Activated T-helper 17 cell treated with anti-CD3 and anti-CD28 coated beads, Interleukin-2, amount 50 U/mL, for 72 hours (primary cell): ENCODE data around the gene RNF213. TPM values are rescaled to one million over a fixed set of nuclear protein-coding genes. Genes with fewer than 3 reads are reported as not detected.

Experiments used
- ATAC-seq: fragments of 150-1000 bp; cut with Tn5 transposase; replicated peaks from 2 replicates; pipeline ENCODE4 v1.10.0; 2021; ENCODE audit warnings: mild to moderate bottlenecking, moderate library complexity
- H3K27ac Mint-ChIP-seq: one replicate; pipeline ENCODE4 v1.8.0; 2022; ENCODE audit warnings: mixed read lengths
- H3K27me3 Mint-ChIP-seq: one replicate; pipeline ENCODE4 v1.8.0; 2022; ENCODE audit warnings: mixed read lengths
- H3K36me3 Mint-ChIP-seq: one replicate; pipeline ENCODE4 v1.8.0; 2022; ENCODE audit warnings: low read depth, mild to moderate bottlenecking, mixed read lengths
- H3K4me1 Mint-ChIP-seq: one replicate; pipeline ENCODE4 v1.8.0; 2022; ENCODE audit warnings: mixed read lengths
- H3K4me3 Mint-ChIP-seq: one replicate; pipeline ENCODE4 v1.8.0; 2022; ENCODE audit warnings: mild to moderate bottlenecking, mixed read lengths
- H3K9me3 Mint-ChIP-seq: one replicate; pipeline ENCODE4 v1.8.0; 2022; ENCODE audit warnings: mixed read lengths
- total RNA-seq, 2 donors: library from RNA; stranded (reverse); gene quantifications; one replicate each; pipeline ENCODE4 v1.2.3, GENCODE V29; 2022

Gene RNF213
- total RNA-seq, 2 donors from 2014 or later, result 1,022 to 1,405 TPM

- Mint-ChIP-seq H3K27me3 (no peaks in the 10 kb centered on the region), H3K36me3 (peaks cover 100% of the 10 kb centered on the region), H3K27ac (peak overlapping the region; percentile 65), H3K9me3 (no peaks in the 10 kb centered on the region), H3K4me1 (peaks cover 19% of the 10 kb centered on the region), H3K4me3 (no peak overlapping the region)
- ATAC-seq, result no peak
These were observed 91.7 kb downstream of the RNF213 start for GRCh38 chr17:80352216-80352895.

GRCh38 chr17:80352991-80353665, 92.5 kb downstream of the RNF213 start:
- no peak overlapping the region for H3K4me3 Mint-ChIP-seq
- H3K27me3 Mint-ChIP-seq, result no peaks in the 10 kb centered on the region
- no peak for ATAC-seq
- peaks cover 16% of the 10 kb centered on the region for H3K4me1 Mint-ChIP-seq
- no peaks in the 10 kb centered on the region for H3K9me3 Mint-ChIP-seq
- peaks cover 100% of the 10 kb centered on the region for H3K36me3 Mint-ChIP-seq
- H3K27ac Mint-ChIP-seq, result peak overlapping the region; percentile 46

- Mint-ChIP-seq H3K36me3 (peaks cover 100% of the 10 kb centered on the region), H3K27ac (peak overlapping the region; percentile 46), H3K4me3 (no peak overlapping the region), H3K27me3 (no peaks in the 10 kb centered on the region), H3K9me3 (no peaks in the 10 kb centered on the region), H3K4me1 (peaks cover 10% of the 10 kb centered on the region)
- no peak for ATAC-seq
These were observed 93.1 kb downstream of the RNF213 start for GRCh38 chr17:80353718-80354275.

- H3K36me3 Mint-ChIP-seq, result peaks cover 100% of the 10 kb centered on the region
- H3K27ac Mint-ChIP-seq, result peak overlapping the region; percentile 46
- ATAC-seq, result no peak
- H3K4me1 Mint-ChIP-seq, result peaks cover 8% of the 10 kb centered on the region
- H3K4me3 Mint-ChIP-seq, result no peak overlapping the region
- no peaks in the 10 kb centered on the region for H3K27me3 Mint-ChIP-seq
- no peaks in the 10 kb centered on the region for H3K9me3 Mint-ChIP-seq
These were observed 93.7 kb downstream of the RNF213 start for GRCh38 chr17:80354336-80354735.

GRCh38 chr17:80356231-80356856, 95.7 kb downstream of the RNF213 start:
- Mint-ChIP-seq H3K27ac (no peak overlapping the region), H3K36me3 (peaks cover 100% of the 10 kb centered on the region), H3K9me3 (no peaks in the 10 kb centered on the region), H3K27me3 (no peaks in the 10 kb centered on the region), H3K4me3 (no peak overlapping the region), H3K4me1 (peaks cover 5% of the 10 kb centered on the region)
- ATAC-seq, result no peak

GRCh38 chr17:80358131-80358530, 97.5 kb downstream of the RNF213 start:
- peaks cover 100% of the 10 kb centered on the region for H3K36me3 Mint-ChIP-seq
- ATAC-seq, result no peak
- H3K4me3 Mint-ChIP-seq, result no peak overlapping the region
- H3K27me3 Mint-ChIP-seq, result no peaks in the 10 kb centered on the region
- no peaks in the 10 kb centered on the region for H3K9me3 Mint-ChIP-seq
- peaks cover 5% of the 10 kb centered on the region for H3K4me1 Mint-ChIP-seq
- peak overlapping the region; percentile 33 for H3K27ac Mint-ChIP-seq

- H3K4me3 Mint-ChIP-seq, result no peak overlapping the region
- ATAC-seq, result no peak
- no peak overlapping the region for H3K27ac Mint-ChIP-seq
- H3K4me1 Mint-ChIP-seq, result peaks cover 5% of the 10 kb centered on the region
- peaks cover 100% of the 10 kb centered on the region for H3K36me3 Mint-ChIP-seq
- no peaks in the 10 kb centered on the region for H3K27me3 Mint-ChIP-seq
- no peaks in the 10 kb centered on the region for H3K9me3 Mint-ChIP-seq
These were observed 98.2 kb downstream of the RNF213 start for GRCh38 chr17:80358861-80359260.

GRCh38 chr17:80359422-80360110, 98.9 kb downstream of the RNF213 start:
- Mint-ChIP-seq H3K36me3 (peaks cover 100% of the 10 kb centered on the region), H3K27me3 (no peaks in the 10 kb centered on the region), H3K4me3 (no peak overlapping the region), H3K4me1 (peaks cover 5% of the 10 kb centered on the region), H3K27ac (peak overlapping the region; percentile 65), H3K9me3 (no peaks in the 10 kb centered on the region)
- no peak for ATAC-seq

GRCh38 chr17:80360396-80360795, 99.7 kb downstream of the RNF213 start:
- peak overlapping the region; percentile 63 for H3K27ac Mint-ChIP-seq
- H3K4me1 Mint-ChIP-seq, result peaks cover 5% of the 10 kb centered on the region

GRCh38 chr17:80361495-80362220, 101.0 kb downstream of the RNF213 start:
- no peaks in the 10 kb centered on the region for H3K27me3 Mint-ChIP-seq
- H3K9me3 Mint-ChIP-seq, result no peaks in the 10 kb centered on the region
- no peak overlapping the region for H3K4me3 Mint-ChIP-seq
- ATAC-seq, result peak; percentile 5
- peaks cover 100% of the 10 kb centered on the region for H3K36me3 Mint-ChIP-seq
- H3K27ac Mint-ChIP-seq, result peak overlapping the region; percentile 63
- peaks cover 5% of the 10 kb centered on the region for H3K4me1 Mint-ChIP-seq

More at GRCh38 chr17:80360396-80360795, 99.7 kb downstream of the RNF213 start:
- Mint-ChIP-seq H3K27me3 (no peaks in the 10 kb centered on the region), H3K36me3 (peaks cover 100% of the 10 kb centered on the region), H3K4me3 (no peak overlapping the region), H3K9me3 (no peaks in the 10 kb centered on the region)
- no peak for ATAC-seq

- H3K9me3 Mint-ChIP-seq, result no peaks in the 10 kb centered on the region
- no peak overlapping the region for H3K27ac Mint-ChIP-seq
- ATAC-seq, result no peak
- H3K27me3 Mint-ChIP-seq, result no peaks in the 10 kb centered on the region
- H3K4me1 Mint-ChIP-seq, result no peaks in the 10 kb centered on the region
- no peak overlapping the region for H3K4me3 Mint-ChIP-seq
- peaks cover 100% of the 10 kb centered on the region for H3K36me3 Mint-ChIP-seq
These were observed 101.9 kb downstream of the RNF213 start for GRCh38 chr17:80362428-80363119.

GRCh38 chr17:80363120-80363515, 102.5 kb downstream of the RNF213 start:
- no peaks in the 10 kb centered on the region for H3K27me3 Mint-ChIP-seq
- H3K36me3 Mint-ChIP-seq, result peaks cover 100% of the 10 kb centered on the region
- ATAC-seq, result no peak
- no peak overlapping the region for H3K4me3 Mint-ChIP-seq
- no peak overlapping the region for H3K27ac Mint-ChIP-seq
- no peaks in the 10 kb centered on the region for H3K9me3 Mint-ChIP-seq
- no peaks in the 10 kb centered on the region for H3K4me1 Mint-ChIP-seq

GRCh38 chr17:80363518-80364090, 103.0 kb downstream of the RNF213 start:
- H3K4me3 Mint-ChIP-seq, result no peak overlapping the region
- no peaks in the 10 kb centered on the region for H3K27me3 Mint-ChIP-seq
- no peak overlapping the region for H3K27ac Mint-ChIP-seq
- H3K36me3 Mint-ChIP-seq, result peaks cover 100% of the 10 kb centered on the region
- H3K9me3 Mint-ChIP-seq, result no peaks in the 10 kb centered on the region
- H3K4me1 Mint-ChIP-seq, result no peaks in the 10 kb centered on the region
- no peak for ATAC-seq
